Liver (tissue), 3 donors: ENCODE results near the gene BARX2.

ENCODE experiments used
- GABPA ChIP-seq, 2 donors: IDR thresholded peaks in 1 of 2; conservative IDR thresholded peaks in 1 of 2; 2 replicates each; pipeline ENCODE4 v1.6.1; 2016; ENCODE audit warnings: antibody characterized with exemption in 2 of 2, mild to moderate bottlenecking in 1 of 2, moderate library complexity in 1 of 2
- JUND ChIP-seq, 2 donors: IDR thresholded peaks; 2 replicates each; pipeline ENCODE4 v1.6.1; 2016; ENCODE audit warnings: antibody characterized with exemption in 2 of 2
- RAD21 ChIP-seq, 2 donors: IDR thresholded peaks; 2 replicates each; pipeline ENCODE4 v1.6.1; 2016; ENCODE audit warnings: antibody characterized with exemption in 2 of 2, mild to moderate bottlenecking in 2 of 2
- SP1 ChIP-seq: IDR thresholded peaks from 2 replicates; pipeline ENCODE4 v1.6.1; 2018; ENCODE audit warnings: antibody characterized with exemption, mild to moderate bottlenecking
- TAF1 ChIP-seq: conservative IDR thresholded peaks from 2 replicates; pipeline ENCODE4 v1.6.1; 2016; ENCODE audit warnings: antibody characterized with exemption, mild to moderate bottlenecking
- TF ChIP-seq, protein P1 (sequence below): fragments of 150-350 bp; IDR thresholded peaks from 2 replicates; pipeline ENCODE4 v1.5.1; 2017; ENCODE audit warnings: improper control_type of control experiment, low read depth, low read length; ENCODE audit not compliant: missing input control
- TF ChIP-seq, protein P2 (sequence below): IDR thresholded peaks from 2 replicates; pipeline ENCODE4 v1.6.1; 2016; ENCODE audit warnings: antibody characterized with exemption
- TF ChIP-seq, protein P3 (sequence below): IDR thresholded peaks from 2 replicates; pipeline ENCODE4 v1.6.1; 2016; ENCODE audit warnings: antibody characterized with exemption
- TF ChIP-seq, protein P4 (sequence below): IDR thresholded peaks from 2 replicates; pipeline ENCODE4 v1.6.1; 2016; ENCODE audit warnings: antibody characterized with exemption, mild to moderate bottlenecking
- donor health status: healthy.
- donor health status: healthy.

DNA sequence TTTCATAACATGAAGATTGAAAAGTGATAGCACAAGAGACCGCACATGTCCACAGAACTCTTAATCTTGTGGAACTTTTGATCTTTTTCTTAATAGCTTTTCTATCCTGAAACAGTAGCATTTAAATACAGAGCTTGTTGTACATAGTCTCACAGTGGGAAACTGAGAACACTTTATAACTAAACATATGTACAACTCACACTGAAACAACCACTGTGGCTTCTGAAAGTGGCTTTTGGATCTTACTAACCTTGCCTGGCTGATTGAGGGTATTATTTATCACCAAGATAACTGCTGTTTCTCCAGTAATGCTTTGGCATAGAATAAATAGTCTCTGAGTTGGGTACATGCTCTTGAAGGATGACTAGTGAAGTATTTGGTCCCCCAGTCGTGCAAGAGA is 10.2 kb downstream of the BARX2 start:
- TF ChIP-seq, protein P1, sequence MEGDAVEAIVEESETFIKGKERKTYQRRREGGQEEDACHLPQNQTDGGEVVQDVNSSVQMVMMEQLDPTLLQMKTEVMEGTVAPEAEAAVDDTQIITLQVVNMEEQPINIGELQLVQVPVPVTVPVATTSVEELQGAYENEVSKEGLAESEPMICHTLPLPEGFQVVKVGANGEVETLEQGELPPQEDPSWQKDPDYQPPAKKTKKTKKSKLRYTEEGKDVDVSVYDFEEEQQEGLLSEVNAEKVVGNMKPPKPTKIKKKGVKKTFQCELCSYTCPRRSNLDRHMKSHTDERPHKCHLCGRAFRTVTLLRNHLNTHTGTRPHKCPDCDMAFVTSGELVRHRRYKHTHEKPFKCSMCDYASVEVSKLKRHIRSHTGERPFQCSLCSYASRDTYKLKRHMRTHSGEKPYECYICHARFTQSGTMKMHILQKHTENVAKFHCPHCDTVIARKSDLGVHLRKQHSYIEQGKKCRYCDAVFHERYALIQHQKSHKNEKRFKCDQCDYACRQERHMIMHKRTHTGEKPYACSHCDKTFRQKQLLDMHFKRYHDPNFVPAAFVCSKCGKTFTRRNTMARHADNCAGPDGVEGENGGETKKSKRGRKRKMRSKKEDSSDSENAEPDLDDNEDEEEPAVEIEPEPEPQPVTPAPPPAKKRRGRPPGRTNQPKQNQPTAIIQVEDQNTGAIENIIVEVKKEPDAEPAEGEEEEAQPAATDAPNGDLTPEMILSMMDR, result no peak
- TF ChIP-seq SP1 (no peak), TAF1 (no peak), JUND (IDR thresholded peaks at IDR 0.05) (no peak), GABPA (IDR thresholded peaks at IDR 0.05 in 1 of 2, conservative IDR thresholded peaks at IDR 0.05 in 1 of 2) (no peak), RAD21 (IDR thresholded peaks at IDR 0.05) (no peak)
- TF ChIP-seq, protein P2, sequence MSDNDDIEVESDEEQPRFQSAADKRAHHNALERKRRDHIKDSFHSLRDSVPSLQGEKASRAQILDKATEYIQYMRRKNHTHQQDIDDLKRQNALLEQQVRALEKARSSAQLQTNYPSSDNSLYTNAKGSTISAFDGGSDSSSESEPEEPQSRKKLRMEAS, result no peak
- TF ChIP-seq, protein P3, sequence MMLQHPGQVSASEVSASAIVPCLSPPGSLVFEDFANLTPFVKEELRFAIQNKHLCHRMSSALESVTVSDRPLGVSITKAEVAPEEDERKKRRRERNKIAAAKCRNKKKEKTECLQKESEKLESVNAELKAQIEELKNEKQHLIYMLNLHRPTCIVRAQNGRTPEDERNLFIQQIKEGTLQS, result no peak
- TF ChIP-seq, protein P4, sequence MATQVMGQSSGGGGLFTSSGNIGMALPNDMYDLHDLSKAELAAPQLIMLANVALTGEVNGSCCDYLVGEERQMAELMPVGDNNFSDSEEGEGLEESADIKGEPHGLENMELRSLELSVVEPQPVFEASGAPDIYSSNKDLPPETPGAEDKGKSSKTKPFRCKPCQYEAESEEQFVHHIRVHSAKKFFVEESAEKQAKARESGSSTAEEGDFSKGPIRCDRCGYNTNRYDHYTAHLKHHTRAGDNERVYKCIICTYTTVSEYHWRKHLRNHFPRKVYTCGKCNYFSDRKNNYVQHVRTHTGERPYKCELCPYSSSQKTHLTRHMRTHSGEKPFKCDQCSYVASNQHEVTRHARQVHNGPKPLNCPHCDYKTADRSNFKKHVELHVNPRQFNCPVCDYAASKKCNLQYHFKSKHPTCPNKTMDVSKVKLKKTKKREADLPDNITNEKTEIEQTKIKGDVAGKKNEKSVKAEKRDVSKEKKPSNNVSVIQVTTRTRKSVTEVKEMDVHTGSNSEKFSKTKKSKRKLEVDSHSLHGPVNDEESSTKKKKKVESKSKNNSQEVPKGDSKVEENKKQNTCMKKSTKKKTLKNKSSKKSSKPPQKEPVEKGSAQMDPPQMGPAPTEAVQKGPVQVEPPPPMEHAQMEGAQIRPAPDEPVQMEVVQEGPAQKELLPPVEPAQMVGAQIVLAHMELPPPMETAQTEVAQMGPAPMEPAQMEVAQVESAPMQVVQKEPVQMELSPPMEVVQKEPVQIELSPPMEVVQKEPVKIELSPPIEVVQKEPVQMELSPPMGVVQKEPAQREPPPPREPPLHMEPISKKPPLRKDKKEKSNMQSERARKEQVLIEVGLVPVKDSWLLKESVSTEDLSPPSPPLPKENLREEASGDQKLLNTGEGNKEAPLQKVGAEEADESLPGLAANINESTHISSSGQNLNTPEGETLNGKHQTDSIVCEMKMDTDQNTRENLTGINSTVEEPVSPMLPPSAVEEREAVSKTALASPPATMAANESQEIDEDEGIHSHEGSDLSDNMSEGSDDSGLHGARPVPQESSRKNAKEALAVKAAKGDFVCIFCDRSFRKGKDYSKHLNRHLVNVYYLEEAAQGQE, result no peak
